ENCODE results near the gene MS4A18.

DNA sequence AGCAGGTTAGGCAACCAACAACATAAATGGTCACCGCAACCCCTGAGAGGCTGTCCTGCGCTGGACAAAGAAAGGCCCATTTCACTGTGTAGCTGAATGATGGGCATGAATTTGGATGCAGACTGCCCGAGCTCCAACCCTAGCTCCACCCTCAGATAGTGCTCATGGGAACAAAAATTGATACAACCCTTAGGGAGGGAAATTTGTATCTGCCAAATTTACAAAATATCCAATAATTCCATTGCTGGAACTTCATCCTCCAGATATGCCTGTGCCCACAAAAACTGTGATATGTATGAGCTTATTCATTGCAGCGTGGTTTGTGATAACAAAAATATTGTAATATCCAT is 23.1 kb upstream of the MS4A18 start:
- TF ChIP-seq EZH2 (IDR thresholded peaks at IDR 0.05) (no peak), SIN3A (IDR thresholded peaks at IDR 0.05; ENCODE audit: low read depth) (no peak), CEBPB (IDR thresholded peaks at IDR 0.05; ENCODE audit: low read depth) (no peak), POLR2AphosphoS5 (IDR thresholded peaks at IDR 0.05; ENCODE audit: low read depth, low read length) (no peak), EZH2phosphoT487 (IDR thresholded peaks at IDR 0.05; ENCODE audit: borderline replicate concordance) (no peak)
- TF ChIP-seq, protein P1, sequence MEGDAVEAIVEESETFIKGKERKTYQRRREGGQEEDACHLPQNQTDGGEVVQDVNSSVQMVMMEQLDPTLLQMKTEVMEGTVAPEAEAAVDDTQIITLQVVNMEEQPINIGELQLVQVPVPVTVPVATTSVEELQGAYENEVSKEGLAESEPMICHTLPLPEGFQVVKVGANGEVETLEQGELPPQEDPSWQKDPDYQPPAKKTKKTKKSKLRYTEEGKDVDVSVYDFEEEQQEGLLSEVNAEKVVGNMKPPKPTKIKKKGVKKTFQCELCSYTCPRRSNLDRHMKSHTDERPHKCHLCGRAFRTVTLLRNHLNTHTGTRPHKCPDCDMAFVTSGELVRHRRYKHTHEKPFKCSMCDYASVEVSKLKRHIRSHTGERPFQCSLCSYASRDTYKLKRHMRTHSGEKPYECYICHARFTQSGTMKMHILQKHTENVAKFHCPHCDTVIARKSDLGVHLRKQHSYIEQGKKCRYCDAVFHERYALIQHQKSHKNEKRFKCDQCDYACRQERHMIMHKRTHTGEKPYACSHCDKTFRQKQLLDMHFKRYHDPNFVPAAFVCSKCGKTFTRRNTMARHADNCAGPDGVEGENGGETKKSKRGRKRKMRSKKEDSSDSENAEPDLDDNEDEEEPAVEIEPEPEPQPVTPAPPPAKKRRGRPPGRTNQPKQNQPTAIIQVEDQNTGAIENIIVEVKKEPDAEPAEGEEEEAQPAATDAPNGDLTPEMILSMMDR (IDR thresholded peaks at IDR 0.05 in 2 of 3, conservative IDR thresholded peaks at IDR 0.05 in 1 of 3; ENCODE audit: borderline replicate concordance in 1 of 3, insufficient read depth in 1 of 3, low read depth in 2 of 3, low read length in 2 of 3) = 0 out of 6 replicates have a peak, but pooled peaks of 1 of the 3 experiments have one; percentile 0

All from HCT116 (cell line).